ENCODE data around the gene LRRC3. TPM values are rescaled to one million over a fixed set of nuclear protein-coding genes. Genes with fewer than 3 reads are reported as not detected.

The LRRC3 gene
- total RNA-seq, 1 donor from 2014 or later, result 2.5 TPM

GRCh38 chr21:44438531-44439210 is 16.6 kb upstream of the LRRC3 start:
- H3K4me1 Mint-ChIP-seq, result peaks cover 3% of the 10 kb centered on the region
- no peak overlapping the region for H3K27ac ChIP-seq
- H3K4me2 ChIP-seq, result no peak overlapping the region
- no peaks in the 10 kb centered on the region for H3K79me2 ChIP-seq (ENCODE audit: low read depth)
- H3F3A ChIP-seq (ENCODE audit: low read depth), result no peaks in the 10 kb centered on the region
- H3K36me3 Mint-ChIP-seq, result no peaks in the 10 kb centered on the region
- no peaks in the 10 kb centered on the region for H3K27me3 ChIP-seq
- no peak overlapping the region for H3K9ac ChIP-seq
- no peak overlapping the region for H2AFZ ChIP-seq (replicated peaks)
- no peaks in the 10 kb centered on the region for H3K4me1 ChIP-seq
- DNase-seq (ENCODE audit: low spot score), result no peak
- no peak overlapping the region for H3K4me3 Mint-ChIP-seq
- H3K4me3 ChIP-seq, result no peak overlapping the region
- TF ChIP-seq EZH2 (IDR thresholded peaks at IDR 0.05) (no peak), EZH2phosphoT487 (IDR thresholded peaks at IDR 0.05) (no peak), CTCF (IDR thresholded peaks at IDR 0.05) (no peak)
- H3K36me3 ChIP-seq, result no peaks in the 10 kb centered on the region
- H3K27me3 Mint-ChIP-seq (ENCODE audit: insufficient read depth, low read depth), result peaks cover 5% of the 10 kb centered on the region
- H4K20me1 ChIP-seq (ENCODE audit: low read depth), result no peaks in the 10 kb centered on the region
- no peaks in the 10 kb centered on the region for H3K9me3 Mint-ChIP-seq
- H3K9me3 ChIP-seq (ENCODE audit: low read depth), result no peaks in the 10 kb centered on the region
- no peak overlapping the region for H3K27ac Mint-ChIP-seq

GRCh38 chr21:44439211-44439600 is 16.1 kb upstream of the LRRC3 start:
- H3K9me3 ChIP-seq (ENCODE audit: low read depth), result no peaks in the 10 kb centered on the region
- DNase-seq (ENCODE audit: low spot score), result no peak

GRCh38 chr21:44440241-44441040 is 14.9 kb upstream of the LRRC3 start:
- Mint-ChIP-seq H3K36me3 (no peaks in the 10 kb centered on the region), H3K27me3 (ENCODE audit: insufficient read depth, low read depth) (peaks cover 8% of the 10 kb centered on the region), H3K9me3 (no peaks in the 10 kb centered on the region), H3K27ac (peak overlapping the region; percentile 92), H3K4me3 (no peak overlapping the region), H3K4me1 (peaks cover 3% of the 10 kb centered on the region)
- Histone ChIP-seq H3F3A (ENCODE audit: low read depth) (no peaks in the 10 kb centered on the region), H3K27me3 (no peaks in the 10 kb centered on the region), H3K27ac (no peak overlapping the region), H3K79me2 (ENCODE audit: low read depth) (no peaks in the 10 kb centered on the region), H3K4me1 (no peaks in the 10 kb centered on the region), H3K4me2 (no peak overlapping the region), H3K4me3 (no peak overlapping the region), H3K36me3 (no peaks in the 10 kb centered on the region), H3K9ac (no peak overlapping the region), H3K9me3 (ENCODE audit: low read depth) (no peaks in the 10 kb centered on the region), H4K20me1 (ENCODE audit: low read depth) (no peaks in the 10 kb centered on the region), H2AFZ (replicated peaks) (no peak overlapping the region)
- DNase-seq (ENCODE audit: low spot score), result no peak
- TF ChIP-seq CTCF (IDR thresholded peaks at IDR 0.05), result no peak
- no peak for TF ChIP-seq EZH2 (IDR thresholded peaks at IDR 0.05)
- no peak for TF ChIP-seq EZH2phosphoT487 (IDR thresholded peaks at IDR 0.05)

More at GRCh38 chr21:44439211-44439600, 16.1 kb upstream of the LRRC3 start:
- Histone ChIP-seq H3K4me3 (no peak overlapping the region), H4K20me1 (ENCODE audit: low read depth) (no peaks in the 10 kb centered on the region), H3K9ac (no peak overlapping the region), H3K36me3 (no peaks in the 10 kb centered on the region), H2AFZ (replicated peaks) (no peak overlapping the region), H3K27ac (no peak overlapping the region), H3K4me1 (no peaks in the 10 kb centered on the region), H3F3A (ENCODE audit: low read depth) (no peaks in the 10 kb centered on the region), H3K79me2 (ENCODE audit: low read depth) (no peaks in the 10 kb centered on the region), H3K27me3 (no peaks in the 10 kb centered on the region), H3K4me2 (no peak overlapping the region)
- Mint-ChIP-seq H3K9me3 (no peaks in the 10 kb centered on the region), H3K4me3 (no peak overlapping the region), H3K27me3 (ENCODE audit: insufficient read depth, low read depth) (peaks cover 8% of the 10 kb centered on the region), H3K36me3 (no peaks in the 10 kb centered on the region), H3K27ac (peak overlapping the region; percentile 21), H3K4me1 (peaks cover 3% of the 10 kb centered on the region)
- no peak for TF ChIP-seq EZH2phosphoT487 (IDR thresholded peaks at IDR 0.05)
- peak; percentile 4 for TF ChIP-seq CTCF (IDR thresholded peaks at IDR 0.05)

Data from neural progenitor cell (in vitro differentiated cells).